ENCODE results near the gene PARN.

DNA sequence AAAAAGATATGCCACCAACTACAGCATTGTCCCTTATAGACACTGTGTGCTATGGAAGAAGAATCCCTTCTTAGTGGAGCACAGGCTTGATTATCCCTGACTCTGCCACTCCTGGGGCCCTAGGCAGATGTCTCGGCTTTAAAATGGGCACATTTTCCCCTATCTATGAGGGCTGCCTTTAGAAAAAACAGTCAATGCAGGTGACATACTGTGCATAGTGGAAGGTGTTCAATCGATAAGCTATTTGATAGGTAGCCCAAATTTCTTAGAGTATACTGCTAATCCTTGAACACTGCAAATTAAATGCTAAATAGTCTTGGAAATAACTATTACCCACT, 64.4 kb downstream of the PARN start:
- TF ChIP-seq, protein P1, sequence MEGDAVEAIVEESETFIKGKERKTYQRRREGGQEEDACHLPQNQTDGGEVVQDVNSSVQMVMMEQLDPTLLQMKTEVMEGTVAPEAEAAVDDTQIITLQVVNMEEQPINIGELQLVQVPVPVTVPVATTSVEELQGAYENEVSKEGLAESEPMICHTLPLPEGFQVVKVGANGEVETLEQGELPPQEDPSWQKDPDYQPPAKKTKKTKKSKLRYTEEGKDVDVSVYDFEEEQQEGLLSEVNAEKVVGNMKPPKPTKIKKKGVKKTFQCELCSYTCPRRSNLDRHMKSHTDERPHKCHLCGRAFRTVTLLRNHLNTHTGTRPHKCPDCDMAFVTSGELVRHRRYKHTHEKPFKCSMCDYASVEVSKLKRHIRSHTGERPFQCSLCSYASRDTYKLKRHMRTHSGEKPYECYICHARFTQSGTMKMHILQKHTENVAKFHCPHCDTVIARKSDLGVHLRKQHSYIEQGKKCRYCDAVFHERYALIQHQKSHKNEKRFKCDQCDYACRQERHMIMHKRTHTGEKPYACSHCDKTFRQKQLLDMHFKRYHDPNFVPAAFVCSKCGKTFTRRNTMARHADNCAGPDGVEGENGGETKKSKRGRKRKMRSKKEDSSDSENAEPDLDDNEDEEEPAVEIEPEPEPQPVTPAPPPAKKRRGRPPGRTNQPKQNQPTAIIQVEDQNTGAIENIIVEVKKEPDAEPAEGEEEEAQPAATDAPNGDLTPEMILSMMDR (conservative IDR thresholded peaks at IDR 0.05), result no peak
- TF ChIP-seq ZFX (IDR thresholded peaks at IDR 0.05), result no peak

Data from C4-2B (cell line).